ENCODE data around the gene KREMEN1. TPM values are rescaled to one million over a fixed set of nuclear protein-coding genes. Genes with fewer than 3 reads are reported as not detected.

Gene KREMEN1
- total RNA-seq, 2 donors from 2014 or later = 39.7 to 44.7 TPM

DNA sequence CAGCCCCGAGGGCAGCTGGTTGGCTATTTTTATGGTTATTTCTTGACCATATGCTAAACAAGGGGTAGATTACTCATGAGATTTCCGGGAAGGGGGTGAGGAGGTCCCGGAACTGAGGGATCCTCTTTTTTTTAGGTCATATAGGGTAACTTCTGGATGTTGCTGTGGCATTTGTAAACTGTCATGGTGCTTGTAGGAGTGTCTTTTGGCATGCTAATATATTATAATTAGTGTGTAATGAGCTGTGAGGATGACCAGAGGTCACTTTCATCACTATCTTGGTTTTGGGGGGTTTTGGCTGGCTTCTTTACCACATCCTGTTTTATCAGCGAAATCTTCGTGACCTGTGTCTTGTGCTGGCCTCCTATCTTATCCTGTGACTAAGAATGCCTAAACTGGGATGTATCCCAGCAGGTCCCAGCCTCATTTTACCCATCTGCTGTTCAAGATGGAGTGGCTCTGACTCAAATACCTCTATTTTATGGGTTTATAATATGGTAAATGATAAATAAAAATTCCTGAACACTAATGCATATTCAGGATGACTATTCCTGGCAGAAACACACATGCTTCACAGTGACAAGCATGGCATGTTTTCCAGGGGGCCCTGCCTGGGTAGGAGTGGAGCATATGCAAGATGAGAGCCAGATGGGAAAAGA lies 11.2 kb downstream of the KREMEN1 start:
- H3K4me3 ChIP-seq = no peak overlapping the region
- H3K4me1 ChIP-seq = peaks cover 0 to 38% of the 10 kb centered on the region in 2 donors
- TF ChIP-seq, protein P1, sequence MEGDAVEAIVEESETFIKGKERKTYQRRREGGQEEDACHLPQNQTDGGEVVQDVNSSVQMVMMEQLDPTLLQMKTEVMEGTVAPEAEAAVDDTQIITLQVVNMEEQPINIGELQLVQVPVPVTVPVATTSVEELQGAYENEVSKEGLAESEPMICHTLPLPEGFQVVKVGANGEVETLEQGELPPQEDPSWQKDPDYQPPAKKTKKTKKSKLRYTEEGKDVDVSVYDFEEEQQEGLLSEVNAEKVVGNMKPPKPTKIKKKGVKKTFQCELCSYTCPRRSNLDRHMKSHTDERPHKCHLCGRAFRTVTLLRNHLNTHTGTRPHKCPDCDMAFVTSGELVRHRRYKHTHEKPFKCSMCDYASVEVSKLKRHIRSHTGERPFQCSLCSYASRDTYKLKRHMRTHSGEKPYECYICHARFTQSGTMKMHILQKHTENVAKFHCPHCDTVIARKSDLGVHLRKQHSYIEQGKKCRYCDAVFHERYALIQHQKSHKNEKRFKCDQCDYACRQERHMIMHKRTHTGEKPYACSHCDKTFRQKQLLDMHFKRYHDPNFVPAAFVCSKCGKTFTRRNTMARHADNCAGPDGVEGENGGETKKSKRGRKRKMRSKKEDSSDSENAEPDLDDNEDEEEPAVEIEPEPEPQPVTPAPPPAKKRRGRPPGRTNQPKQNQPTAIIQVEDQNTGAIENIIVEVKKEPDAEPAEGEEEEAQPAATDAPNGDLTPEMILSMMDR (IDR thresholded peaks at IDR 0.05) = no peak
- H3K27ac ChIP-seq = no peak overlapping the region
- no peaks in the 10 kb centered on the region for H3K27me3 ChIP-seq
- H3K36me3 ChIP-seq = no peaks in the 10 kb centered on the region
- DNase-seq (ENCODE audit: low spot score) = no peak
- H3K9me3 ChIP-seq = no peaks in the 10 kb centered on the region

DNA sequence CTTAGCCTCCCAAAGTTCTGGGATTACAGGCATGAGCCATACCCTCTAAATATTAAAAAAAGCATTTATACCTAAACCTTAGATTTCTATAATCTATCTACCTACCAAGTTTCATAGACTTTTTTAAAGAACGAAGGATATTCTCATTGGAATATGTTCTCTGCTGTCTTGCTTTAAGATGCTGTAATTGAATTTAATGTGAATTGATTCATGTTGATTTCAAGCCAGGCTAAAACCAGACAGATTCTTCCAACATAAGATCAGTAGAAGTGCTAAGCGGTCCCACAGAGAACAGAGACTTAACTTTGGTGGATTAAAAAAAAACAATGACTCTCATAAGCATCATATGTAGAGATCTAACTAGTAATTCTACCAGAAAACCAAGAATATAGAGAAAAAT lies 14.2 kb downstream of the KREMEN1 start:
- Histone ChIP-seq H3K27ac (no peak overlapping the region), H3K27me3 (no peaks in the 10 kb centered on the region), H3K36me3 (no peaks in the 10 kb centered on the region), H3K4me3 (no peak overlapping the region), H3K9me3 (no peaks in the 10 kb centered on the region), H3K4me1 (peaks cover 0 to 17% of the 10 kb centered on the region in 2 donors)
- TF ChIP-seq, protein P1 (IDR thresholded peaks at IDR 0.05) = no peak
- no peak for DNase-seq (ENCODE audit: low spot score)

DNA sequence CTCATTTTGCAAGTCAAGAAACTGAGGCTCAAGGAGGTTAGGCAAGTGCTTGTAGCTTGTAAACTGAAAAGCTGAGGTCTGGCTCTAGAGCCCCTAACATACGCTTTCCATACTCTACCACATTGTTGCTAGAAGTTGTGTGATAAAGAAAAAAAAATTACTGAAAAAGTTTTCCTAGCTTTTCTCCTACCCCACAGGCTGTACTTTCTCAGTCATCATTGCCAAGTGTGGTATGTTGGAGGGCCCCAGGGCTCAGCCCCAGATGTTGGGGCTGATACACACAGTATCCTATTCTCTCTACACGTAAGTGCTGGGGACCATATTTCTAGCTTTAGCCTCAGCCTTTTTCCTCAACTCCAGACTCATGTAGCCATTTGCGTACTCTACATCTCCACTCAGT lies 16.0 kb downstream of the KREMEN1 start:
- TF ChIP-seq, protein P1 (IDR thresholded peaks at IDR 0.05) = no peak

DNA sequence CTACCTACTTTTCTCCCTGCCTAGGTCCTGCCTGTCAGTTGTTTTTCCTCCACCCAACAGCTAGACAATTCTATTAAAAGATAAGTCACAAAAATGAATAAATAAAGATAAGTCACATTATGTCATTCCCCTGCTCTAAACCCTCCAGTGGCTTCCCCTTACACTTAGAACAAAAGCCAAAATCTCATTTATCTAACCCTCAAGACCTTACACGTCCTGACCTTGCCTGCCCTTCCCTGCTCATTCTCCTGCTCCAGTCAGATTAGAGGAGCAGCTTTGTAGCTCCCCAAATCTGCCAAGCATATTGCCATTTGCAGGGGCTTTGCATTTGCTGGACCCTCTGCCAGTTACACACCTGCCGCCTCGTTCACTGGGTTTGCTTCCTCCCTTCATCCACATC lies 16.7 kb downstream of the KREMEN1 start:
- TF ChIP-seq, protein P1 (IDR thresholded peaks at IDR 0.05) = no peak
- H3K36me3 ChIP-seq = no peaks in the 10 kb centered on the region
- no peak overlapping the region for H3K4me3 ChIP-seq
- no peaks in the 10 kb centered on the region for H3K27me3 ChIP-seq
- DNase-seq (ENCODE audit: low spot score) = no peak
- peaks cover 0 to 31% of the 10 kb centered on the region in 2 donors for H3K4me1 ChIP-seq
- no peak overlapping the region for H3K27ac ChIP-seq
- no peaks in the 10 kb centered on the region for H3K9me3 ChIP-seq

More for the DNA sequence above, 16.0 kb downstream of the KREMEN1 start:
- Histone ChIP-seq H3K36me3 (no peaks in the 10 kb centered on the region), H3K9me3 (no peaks in the 10 kb centered on the region), H3K4me3 (no peak overlapping the region), H3K27me3 (no peaks in the 10 kb centered on the region), H3K4me1 (peaks cover 0 to 30% of the 10 kb centered on the region in 2 donors), H3K27ac (no peak overlapping the region)
- DNase-seq (ENCODE audit: low spot score) = no peak

DNA sequence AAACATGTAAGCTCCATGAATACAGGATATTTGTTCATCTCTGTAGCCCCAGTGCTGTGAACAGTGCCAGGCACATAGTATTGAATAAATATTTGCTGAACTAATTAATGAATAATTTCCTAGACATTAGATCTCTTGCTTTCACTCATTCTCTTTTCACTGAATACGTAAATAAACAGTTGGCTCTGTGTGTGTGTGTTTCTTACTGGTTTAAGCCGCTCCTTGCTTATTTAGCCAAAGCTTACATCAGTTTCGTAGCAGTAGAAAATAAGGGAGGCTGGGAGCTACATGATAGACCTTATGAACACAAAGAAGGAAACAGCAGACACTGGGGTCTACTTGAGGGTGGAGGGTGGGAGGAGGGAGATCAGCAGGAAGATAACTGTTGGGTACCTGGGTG lies 17.2 kb downstream of the KREMEN1 start:
- no peak overlapping the region for H3K27ac ChIP-seq
- no peaks in the 10 kb centered on the region for H3K27me3 ChIP-seq
- H3K9me3 ChIP-seq = no peaks in the 10 kb centered on the region
- DNase-seq (ENCODE audit: low spot score) = no peak
- H3K36me3 ChIP-seq = peaks cover 4% of the 10 kb centered on the region
- peaks cover 0 to 35% of the 10 kb centered on the region in 2 donors for H3K4me1 ChIP-seq
- no peak overlapping the region for H3K4me3 ChIP-seq
- TF ChIP-seq, protein P1 (IDR thresholded peaks at IDR 0.05) = no peak

DNA sequence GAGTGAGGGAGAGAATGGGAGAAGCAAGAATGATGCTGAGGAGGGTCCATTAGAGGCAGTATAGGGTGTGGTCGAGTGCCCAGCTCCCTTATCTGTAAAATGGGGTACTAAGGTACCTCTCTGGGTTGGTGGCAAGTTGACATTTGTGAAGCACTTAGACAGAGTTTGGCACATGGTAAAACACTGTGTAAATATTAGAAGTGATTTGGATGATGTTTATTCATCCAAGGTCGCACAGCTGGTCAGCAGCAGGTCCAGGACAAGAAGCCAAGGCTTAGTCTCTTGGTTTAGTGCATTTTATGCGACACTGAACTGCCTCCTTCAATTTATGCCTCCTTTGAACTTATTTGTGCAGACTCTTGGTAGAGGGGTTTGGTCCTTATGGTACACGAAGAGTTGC lies 19.4 kb downstream of the KREMEN1 start:
- DNase-seq (ENCODE audit: low spot score) = no peak
- no peaks in the 10 kb centered on the region for H3K9me3 ChIP-seq
- H3K4me3 ChIP-seq = no peak overlapping the region
- no peaks in the 10 kb centered on the region for H3K27me3 ChIP-seq
- peak overlapping the region in 1 of 2 donors; percentile 62 for H3K27ac ChIP-seq
- peaks cover 0 to 45% of the 10 kb centered on the region in 2 donors for H3K4me1 ChIP-seq
- peaks cover 9% of the 10 kb centered on the region for H3K36me3 ChIP-seq
- TF ChIP-seq, protein P1 (IDR thresholded peaks at IDR 0.05) = no peak

All from right atrium auricular region (tissue), 2 donors.